ENCODE measurements around the gene ASB1. TPM values are rescaled to one million over a fixed set of nuclear protein-coding genes. Genes with fewer than 3 reads are reported as not detected.

Gene ASB1
- total RNA-seq, 4 donors from 2014 or later, result 12.4 to 19.5 (median 15.6) TPM

DNA sequence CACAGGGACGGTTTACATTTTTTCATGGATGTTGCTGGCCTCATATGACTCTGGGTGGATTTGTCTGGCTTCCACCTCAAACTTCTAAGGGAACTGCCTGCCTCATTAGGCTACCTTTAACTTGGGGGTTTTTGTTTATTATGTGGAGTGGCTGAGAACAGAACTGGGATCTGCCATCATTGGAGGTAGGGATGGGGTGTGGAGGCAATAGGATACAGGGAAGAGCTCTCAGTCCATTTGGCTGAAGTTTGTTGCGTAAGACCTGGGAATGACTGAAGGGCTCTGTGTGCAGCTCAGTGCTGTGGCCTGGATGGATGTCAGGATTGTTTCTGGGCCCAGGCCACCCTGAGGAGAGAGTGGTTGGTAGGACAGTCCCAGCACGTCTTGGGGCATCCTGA, 31.2 kb downstream of the ASB1 start:
- H3K27me3 ChIP-seq, result no peaks in the 10 kb centered on the region
- H3K4me3 ChIP-seq (replicated peaks in 1 of 3), result no peak overlapping the region
- WGBS, 2 donors, result 82 to 100% methylated on average over 2 to 3 of the region's 3 CpGs
- no peak for DNase-seq
- intact Hi-C loops (cut with DNase I), result loop anchor here (5.0 kb wide), 1 partner anchor 86 kb away; no protein-coding TSS in a partner anchor
- H3K36me3 ChIP-seq, result no peaks in the 10 kb centered on the region
- no peaks in the 10 kb centered on the region for H3K9me3 ChIP-seq
- no peak overlapping the region for H3K27ac ChIP-seq
- TF ChIP-seq POLR2A (IDR thresholded peaks at IDR 0.05) (no peak), CTCF (IDR thresholded peaks at IDR 0.05) (no peak)
- peaks cover 0 to 9% of the 10 kb centered on the region in 2 donors for H3K4me1 ChIP-seq

GRCh38 chr2:238458651-238459050, 31.9 kb downstream of the ASB1 start:
- no peaks in the 10 kb centered on the region for H3K9me3 ChIP-seq
- intact Hi-C loops (cut with DNase I), result loop anchor here (5.0 kb wide), 1 partner anchor 86 kb away; no protein-coding TSS in a partner anchor
- no peaks in the 10 kb centered on the region for H3K27me3 ChIP-seq
- H3K4me1 ChIP-seq, result peaks cover 0 to 9% of the 10 kb centered on the region in 2 donors
- H3K27ac ChIP-seq, result no peak overlapping the region
- H3K36me3 ChIP-seq, result no peaks in the 10 kb centered on the region
- WGBS, 2 donors, result 77 to 80% methylated on average over 5 to 12 of the region's 12 CpGs
- H3K4me3 ChIP-seq (replicated peaks in 1 of 3), result no peak overlapping the region
- no peak for DNase-seq
- TF ChIP-seq CTCF (IDR thresholded peaks at IDR 0.05), result no peak
- no peak for TF ChIP-seq POLR2A (IDR thresholded peaks at IDR 0.05)

- TF ChIP-seq POLR2A (IDR thresholded peaks at IDR 0.05) (no peak), CTCF (IDR thresholded peaks at IDR 0.05) (no peak)
- 61 to 79% methylated on average over 7 to 8 of the region's 8 CpGs for WGBS, 2 donors
- peaks cover 0 to 9% of the 10 kb centered on the region in 2 donors for H3K4me1 ChIP-seq
- H3K4me3 ChIP-seq (replicated peaks in 1 of 3), result no peak overlapping the region
- H3K27ac ChIP-seq, result no peak overlapping the region
- intact Hi-C loops (cut with DNase I), result loop anchor here (5.0 kb wide), 1 partner anchor 87 kb away; no protein-coding TSS in a partner anchor
- no peaks in the 10 kb centered on the region for H3K9me3 ChIP-seq
- peak; percentile 7 to 14 for DNase-seq
- no peaks in the 10 kb centered on the region for H3K36me3 ChIP-seq
- no peaks in the 10 kb centered on the region for H3K27me3 ChIP-seq
These were observed 32.4 kb downstream of the ASB1 start for GRCh38 chr2:238459081-238459629.

DNA sequence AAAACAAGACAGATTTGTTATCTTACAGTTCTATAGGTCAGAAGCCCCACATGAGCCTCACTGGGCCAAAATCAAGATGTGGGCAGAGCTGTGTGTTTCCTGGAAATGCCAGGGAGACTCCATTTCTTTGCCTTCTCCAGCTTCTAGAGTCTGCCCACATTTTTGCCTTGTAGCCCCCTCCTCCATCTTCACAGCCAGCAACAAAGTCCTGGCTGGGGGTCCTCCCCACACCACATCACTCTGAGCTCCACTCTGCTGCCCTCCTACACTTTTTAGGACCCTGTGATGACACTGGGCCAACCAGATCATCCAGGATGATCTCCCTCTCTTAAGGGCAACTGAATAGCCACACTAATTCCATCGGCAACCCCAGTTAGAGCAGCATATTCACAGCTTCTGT, 34.3 kb downstream of the ASB1 start:
- Histone ChIP-seq H3K4me3 (replicated peaks in 1 of 3) (no peak overlapping the region), H3K27ac (no peak overlapping the region), H3K9me3 (no peaks in the 10 kb centered on the region), H3K36me3 (no peaks in the 10 kb centered on the region), H3K27me3 (no peaks in the 10 kb centered on the region), H3K4me1 (peaks cover 0 to 9% of the 10 kb centered on the region in 2 donors)
- WGBS, 2 donors, result 80 to 86% methylated on average over 1 of the region's 1 CpG
- TF ChIP-seq POLR2A (IDR thresholded peaks at IDR 0.05) (no peak), CTCF (IDR thresholded peaks at IDR 0.05) (no peak)
- DNase-seq, result no peak
- intact Hi-C loops (cut with DNase I), result loop anchor here (10.0 kb wide), 1 partner anchor 106 kb away; no protein-coding TSS in a partner anchor

DNA sequence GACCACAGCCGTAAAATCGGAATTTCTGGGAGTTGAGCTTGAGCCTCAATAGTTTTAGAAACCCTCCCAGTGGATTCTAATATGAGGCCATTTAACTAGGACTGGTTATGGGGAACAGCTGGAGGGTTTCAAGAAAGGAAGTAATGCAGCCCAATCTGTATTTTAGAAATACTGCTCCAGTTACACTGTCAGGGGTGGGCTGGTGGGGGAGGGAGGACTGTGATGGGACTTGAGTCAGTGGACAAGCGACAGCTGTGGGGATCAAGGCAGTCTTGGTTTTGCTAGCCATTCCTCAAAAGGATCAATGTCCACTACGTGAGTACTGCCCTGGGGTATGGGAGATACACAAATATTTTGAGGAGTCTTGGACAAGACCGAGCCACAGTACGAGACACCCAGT, 34.8 kb downstream of the ASB1 start:
- no peak for DNase-seq
- Histone ChIP-seq H3K27ac (no peak overlapping the region), H3K4me1 (peaks cover 0 to 9% of the 10 kb centered on the region in 2 donors), H3K36me3 (no peaks in the 10 kb centered on the region), H3K9me3 (no peaks in the 10 kb centered on the region), H3K27me3 (no peaks in the 10 kb centered on the region), H3K4me3 (replicated peaks in 1 of 3) (no peak overlapping the region)
- TF ChIP-seq CTCF (IDR thresholded peaks at IDR 0.05), result no peak
- no peak for TF ChIP-seq POLR2A (IDR thresholded peaks at IDR 0.05)
- WGBS, 2 donors, result 89 to 98% methylated on average over 6 of the region's 6 CpGs
- intact Hi-C loops (cut with DNase I), result loop anchor here (10.0 kb wide), 1 partner anchor 107 kb away; no protein-coding TSS in a partner anchor
